ENCODE results near the gene MOGAT1. TPM values are rescaled to one million over a fixed set of nuclear protein-coding genes. Genes with fewer than 3 reads are reported as not detected.

Gene MOGAT1
- total RNA-seq, 1 experiment from 2014 or later = not detected

DNA sequence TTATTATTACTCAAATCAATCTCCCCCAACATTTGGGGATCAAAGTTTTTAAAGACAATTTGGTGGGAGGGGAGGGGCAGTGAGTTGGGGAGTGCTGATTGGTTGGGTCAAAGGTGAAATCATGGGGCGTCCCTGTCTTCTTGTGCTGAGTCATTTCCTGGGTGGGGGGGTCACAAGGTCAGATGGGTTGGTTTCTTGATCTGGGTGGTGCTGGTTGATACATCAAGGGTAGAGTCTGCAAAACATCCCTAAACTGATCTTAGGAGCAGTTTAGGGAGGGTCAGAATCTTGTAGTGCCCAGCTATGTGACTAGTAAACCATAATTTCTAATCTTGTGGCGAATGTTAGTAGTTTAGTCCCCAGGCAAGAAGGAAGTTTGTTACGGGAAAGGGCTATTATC is 67.4 kb downstream of the MOGAT1 start:
- Histone ChIP-seq H3K36me3 (ENCODE audit: insufficient read depth, low read length, poor library complexity, severe bottlenecking) (no peaks in the 10 kb centered on the region), H3K27me3 (replicated peaks; ENCODE audit: insufficient read depth, low read depth, low read length, poor library complexity) (no peaks in the 10 kb centered on the region), H3K4me3 (ENCODE audit: low read depth, low read length, poor library complexity, severe bottlenecking) (no peak overlapping the region), H3K9me3 (ENCODE audit: low read depth, low read length, poor library complexity, severe bottlenecking) (no peaks in the 10 kb centered on the region), H3K27ac (ENCODE audit: low read depth, low read length, poor library complexity, severe bottlenecking) (no peak overlapping the region), H3K4me1 (ENCODE audit: insufficient read depth, low read length, poor library complexity, severe bottlenecking) (no peaks in the 10 kb centered on the region)
- intact Hi-C loops (cut with micrococcal nuclease; ENCODE audit: unreplicated experiment) = no loop called here
- no TSS peak for BruUV-seq (replicated peaks)
- TF ChIP-seq EZH2 (IDR thresholded peaks at IDR 0.05; ENCODE audit: borderline replicate concordance, low read depth, low read length, poor library complexity, severe bottlenecking) = no peak
- no peak for TF ChIP-seq CTCF (conservative IDR thresholded peaks at IDR 0.05; ENCODE audit: low read depth, low read length)
- ChIA-PET CTCF (no interaction called here), POLR2A (ENCODE audit: low non-redundant PET) (no interaction called here)
- no peak for DNase-seq (ENCODE audit: low spot score)

DNA sequence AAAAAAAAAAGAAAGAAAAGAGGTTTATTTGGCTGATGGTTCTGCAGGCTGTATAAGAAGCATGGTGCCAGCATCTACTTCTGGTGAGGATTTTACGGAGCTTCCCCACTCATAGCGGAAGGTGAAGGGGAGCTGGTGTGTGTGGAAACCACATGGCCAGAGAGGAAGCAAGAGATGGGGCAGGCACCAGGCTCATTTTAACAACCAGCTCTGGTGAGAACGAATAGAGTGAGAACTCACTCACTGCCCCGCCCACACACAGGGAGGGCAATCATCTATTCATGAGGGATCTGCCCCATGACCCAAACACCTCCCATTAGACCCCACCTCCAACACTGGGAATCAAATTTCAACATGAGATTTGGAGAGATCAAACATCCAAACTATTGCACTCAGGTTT is 68.5 kb downstream of the MOGAT1 start:
- Histone ChIP-seq H3K27me3 (replicated peaks; ENCODE audit: insufficient read depth, low read depth, low read length, poor library complexity) (no peaks in the 10 kb centered on the region), H3K27ac (ENCODE audit: low read depth, low read length, poor library complexity, severe bottlenecking) (no peak overlapping the region)

DNA sequence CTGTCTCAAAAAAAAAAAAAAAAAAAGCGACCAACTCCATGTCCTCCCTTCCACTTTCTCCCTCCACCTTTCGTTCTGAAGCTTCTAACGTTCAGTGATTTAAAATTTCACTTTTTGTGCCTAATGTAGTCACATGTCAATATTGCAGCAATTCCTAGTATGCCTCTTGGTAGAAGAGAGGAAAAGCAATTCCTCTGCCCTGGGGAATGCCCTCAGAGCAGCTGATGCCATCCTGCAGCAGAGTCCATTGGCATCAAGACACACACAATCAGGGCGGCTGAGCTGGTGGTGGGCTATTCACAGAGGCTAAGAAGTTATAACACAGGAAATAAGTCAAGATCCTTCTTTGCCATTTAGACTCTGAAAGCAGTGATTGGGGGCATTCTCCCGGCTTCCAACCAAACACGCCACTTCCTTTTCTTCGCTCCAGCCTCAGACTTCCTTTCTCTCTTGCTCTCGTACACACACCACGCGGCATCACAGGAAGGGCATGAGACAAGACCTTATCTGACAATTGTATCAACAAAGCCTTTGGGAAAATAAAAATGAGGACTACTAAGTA is 71.9 kb downstream of the MOGAT1 start:
- Histone ChIP-seq H3K9me3 (ENCODE audit: low read depth, low read length, poor library complexity, severe bottlenecking) (no peaks in the 10 kb centered on the region), H3K4me1 (ENCODE audit: insufficient read depth, low read length, poor library complexity, severe bottlenecking) (no peaks in the 10 kb centered on the region), H3K36me3 (ENCODE audit: insufficient read depth, low read length, poor library complexity, severe bottlenecking) (no peaks in the 10 kb centered on the region), H3K27ac (ENCODE audit: low read depth, low read length, poor library complexity, severe bottlenecking) (no peak overlapping the region), H3K4me3 (ENCODE audit: low read depth, low read length, poor library complexity, severe bottlenecking) (no peak overlapping the region), H3K27me3 (replicated peaks; ENCODE audit: insufficient read depth, low read depth, low read length, poor library complexity) (no peaks in the 10 kb centered on the region)
- ChIA-PET POLR2A (ENCODE audit: low non-redundant PET) (no interaction called here), CTCF (no interaction called here)
- TF ChIP-seq EZH2 (IDR thresholded peaks at IDR 0.05; ENCODE audit: borderline replicate concordance, low read depth, low read length, poor library complexity, severe bottlenecking) (no peak), CTCF (conservative IDR thresholded peaks at IDR 0.05; ENCODE audit: low read depth, low read length) (no peak)
- intact Hi-C loops (cut with micrococcal nuclease; ENCODE audit: unreplicated experiment) = no loop called here
- BruUV-seq (replicated peaks) = no TSS peak
- no peak for DNase-seq (ENCODE audit: low spot score)

More for the DNA sequence above, 68.5 kb downstream of the MOGAT1 start:
- no peaks in the 10 kb centered on the region for H3K4me1 ChIP-seq (ENCODE audit: insufficient read depth, low read length, poor library complexity, severe bottlenecking)
- intact Hi-C loops (cut with micrococcal nuclease; ENCODE audit: unreplicated experiment) = no loop called here
- H3K4me3 ChIP-seq (ENCODE audit: low read depth, low read length, poor library complexity, severe bottlenecking) = no peak overlapping the region
- no peak for DNase-seq (ENCODE audit: low spot score)
- no TSS peak for BruUV-seq (replicated peaks)
- no peaks in the 10 kb centered on the region for H3K9me3 ChIP-seq (ENCODE audit: low read depth, low read length, poor library complexity, severe bottlenecking)
- TF ChIP-seq EZH2 (IDR thresholded peaks at IDR 0.05; ENCODE audit: borderline replicate concordance, low read depth, low read length, poor library complexity, severe bottlenecking) (no peak), CTCF (conservative IDR thresholded peaks at IDR 0.05; ENCODE audit: low read depth, low read length) (no peak)
- CTCF ChIA-PET = no interaction called here
- H3K36me3 ChIP-seq (ENCODE audit: insufficient read depth, low read length, poor library complexity, severe bottlenecking) = no peaks in the 10 kb centered on the region
- POLR2A ChIA-PET (ENCODE audit: low non-redundant PET) = interaction anchor here (0.7 kb wide), 1 partner anchor 1665 kb away, joined by 3 read pairs; no protein-coding TSS in a partner anchor

All from A673 (cell line).